Sigmoid colon (tissue), 4 donors: ENCODE results near the gene RNF149.

Experiments used
- EP300 ChIP-seq, 4 donors: sonication (generic); formaldehyde crosslinking; IDR thresholded peaks; one replicate each; pipeline ENCODE4 v1.6.1; 2017; ENCODE audit warnings: antibody characterized with exemption in 4 of 4
- TF ChIP-seq, protein P1 (sequence below), 4 experiments: fragments of 450-650 bp in 3 of 4; fragments of 200-600 bp in 1 of 4; IDR thresholded peaks; one replicate each; pipeline ENCODE4 v1.5.1; 2016 to 2019; ENCODE audit warnings: antibody characterized with exemption in 4 of 4, mild to moderate bottlenecking in 3 of 4, moderate library complexity in 2 of 4

DNA sequence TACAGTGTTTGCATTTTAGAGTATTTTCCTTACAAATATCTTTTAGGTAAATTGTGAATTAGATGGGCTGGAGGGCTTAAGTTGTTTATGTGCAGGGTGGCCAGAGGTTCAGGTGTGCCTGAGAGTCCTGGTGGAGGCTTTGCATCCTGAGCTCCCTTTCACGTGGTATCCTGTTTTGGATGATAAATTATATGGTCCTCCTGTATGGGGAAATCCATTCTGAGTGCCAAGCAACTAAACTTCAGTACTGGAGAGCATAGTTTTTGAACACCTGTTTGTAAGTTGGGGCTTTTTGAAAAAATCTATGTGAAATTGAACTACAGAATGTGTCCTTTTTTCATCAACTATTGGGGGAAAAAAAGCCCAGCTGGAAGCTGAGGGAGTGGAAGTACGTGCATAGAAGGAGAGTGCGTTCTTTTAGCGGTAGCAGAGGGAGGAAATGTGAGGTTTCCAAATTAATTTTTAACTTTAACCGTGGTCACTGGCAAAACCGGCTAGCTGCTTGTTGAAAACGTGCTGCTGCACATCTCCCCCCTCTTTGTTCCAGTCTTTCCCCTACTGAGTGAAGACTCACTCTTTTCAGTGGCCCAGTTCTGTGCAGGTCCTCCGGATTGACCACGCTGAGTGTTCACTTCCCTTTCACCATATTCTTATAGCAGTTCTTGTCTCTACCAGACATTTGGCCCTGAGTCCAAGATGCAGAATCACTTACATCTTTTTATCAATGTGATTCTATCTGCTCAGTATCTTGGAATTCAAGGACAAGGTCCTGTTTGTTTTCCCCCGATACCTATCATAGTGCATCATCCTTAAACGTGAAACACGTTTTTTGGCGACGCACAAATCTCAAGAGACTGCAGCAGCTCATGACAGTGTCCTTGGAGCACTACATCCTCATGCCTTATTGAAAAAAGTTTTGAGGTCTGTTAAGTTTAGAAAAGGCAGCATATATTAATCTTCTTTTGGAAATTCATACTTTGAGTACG, 40.5 kb downstream of the RNF149 start:
- TF ChIP-seq, protein P1, sequence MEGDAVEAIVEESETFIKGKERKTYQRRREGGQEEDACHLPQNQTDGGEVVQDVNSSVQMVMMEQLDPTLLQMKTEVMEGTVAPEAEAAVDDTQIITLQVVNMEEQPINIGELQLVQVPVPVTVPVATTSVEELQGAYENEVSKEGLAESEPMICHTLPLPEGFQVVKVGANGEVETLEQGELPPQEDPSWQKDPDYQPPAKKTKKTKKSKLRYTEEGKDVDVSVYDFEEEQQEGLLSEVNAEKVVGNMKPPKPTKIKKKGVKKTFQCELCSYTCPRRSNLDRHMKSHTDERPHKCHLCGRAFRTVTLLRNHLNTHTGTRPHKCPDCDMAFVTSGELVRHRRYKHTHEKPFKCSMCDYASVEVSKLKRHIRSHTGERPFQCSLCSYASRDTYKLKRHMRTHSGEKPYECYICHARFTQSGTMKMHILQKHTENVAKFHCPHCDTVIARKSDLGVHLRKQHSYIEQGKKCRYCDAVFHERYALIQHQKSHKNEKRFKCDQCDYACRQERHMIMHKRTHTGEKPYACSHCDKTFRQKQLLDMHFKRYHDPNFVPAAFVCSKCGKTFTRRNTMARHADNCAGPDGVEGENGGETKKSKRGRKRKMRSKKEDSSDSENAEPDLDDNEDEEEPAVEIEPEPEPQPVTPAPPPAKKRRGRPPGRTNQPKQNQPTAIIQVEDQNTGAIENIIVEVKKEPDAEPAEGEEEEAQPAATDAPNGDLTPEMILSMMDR (IDR thresholded peaks at IDR 0.05) = no peak
- TF ChIP-seq EP300 (IDR thresholded peaks at IDR 0.05) = no peak
